Neural progenitor cell (in vitro differentiated cells): ENCODE data around the gene C1orf50. TPM values are rescaled to one million over a fixed set of nuclear protein-coding genes. Genes with fewer than 3 reads are reported as not detected.

Experiments
- DNase-seq: peaks from one replicate; pipeline ENCODE4 v3.0.0-alpha.2; 2016; ENCODE audit warnings: low spot score
- H2AFZ ChIP-seq: fragments of 200-600 bp; sonication (generic); replicated peaks from 2 replicates; pipeline ENCODE4 v1.6.1; 2016; ENCODE audit warnings: antibody characterized with exemption
- H3F3A ChIP-seq: fragments of 200-600 bp; sonication (generic); 2 replicates; pipeline ENCODE4 v1.6.1; 2016; ENCODE audit warnings: antibody characterized with exemption, low read depth
- H3K27ac ChIP-seq: fragments of 200-600 bp; sonication (generic); 2 replicates; pipeline ENCODE4 v1.5.1; 2016; ENCODE audit warnings: mild to moderate bottlenecking
- H3K27me3 ChIP-seq: fragments of 200-600 bp; sonication (generic); 2 replicates; pipeline ENCODE4 v1.6.1; 2016; ENCODE audit warnings: mild to moderate bottlenecking, moderate library complexity
- H3K36me3 ChIP-seq: fragments of 200-600 bp; sonication (generic); 2 replicates; pipeline ENCODE4 v1.5.1; 2016
- H3K4me1 ChIP-seq: fragments of 200-600 bp; sonication (generic); 2 replicates; pipeline ENCODE4 v1.6.1; 2016; ENCODE audit warnings: mixed run types
- H3K4me2 ChIP-seq: fragments of 200-600 bp; sonication (generic); 2 replicates; pipeline ENCODE4 v1.6.1; 2016
- H3K4me3 ChIP-seq: fragments of 200-600 bp; sonication (generic); 2 replicates; pipeline ENCODE4 v1.5.1; 2016
- H3K79me2 ChIP-seq: fragments of 200-600 bp; sonication (generic); 2 replicates; pipeline ENCODE4 v1.6.1; 2016; ENCODE audit warnings: low read depth
- H3K9ac ChIP-seq: fragments of 200-600 bp; sonication (generic); 2 replicates; pipeline ENCODE4 v1.6.1; 2016
- H3K9me3 ChIP-seq: fragments of 200-600 bp; sonication (generic); 2 replicates; pipeline ENCODE4 v1.5.1; 2016; ENCODE audit warnings: low read depth
- H4K20me1 ChIP-seq: fragments of 200-600 bp; sonication (generic); 2 replicates; pipeline ENCODE4 v1.6.1; 2016; ENCODE audit warnings: low read depth
- H3K27ac Mint-ChIP-seq: 3 replicates; pipeline ENCODE4 v1.8.0; 2021; ENCODE audit warnings: mixed read lengths
- H3K27me3 Mint-ChIP-seq: 2 replicates; pipeline ENCODE4 v1.8.0; 2022; ENCODE audit warnings: low read depth, mild to moderate bottlenecking, inconsistent platforms, moderate library complexity, mixed read lengths; ENCODE audit not compliant: insufficient read depth
- H3K36me3 Mint-ChIP-seq: 3 replicates; pipeline ENCODE4 v1.8.0; 2021; ENCODE audit warnings: mixed read lengths
- H3K4me1 Mint-ChIP-seq: 3 replicates; pipeline ENCODE4 v1.8.0; 2021; ENCODE audit warnings: mixed read lengths
- H3K4me3 Mint-ChIP-seq: 3 replicates; pipeline ENCODE4 v1.8.0; 2021; ENCODE audit warnings: mild to moderate bottlenecking, moderate library complexity, mixed read lengths
- H3K9me3 Mint-ChIP-seq: 3 replicates; pipeline ENCODE4 v1.8.0; 2020; ENCODE audit warnings: mixed read lengths
- CTCF ChIP-seq: fragments of 200-600 bp; sonication (generic); IDR thresholded peaks from 2 replicates; pipeline ENCODE4 v1.5.1; 2017; ENCODE audit warnings: antibody characterized with exemption, mild to moderate bottlenecking
- EZH2 ChIP-seq: fragments of 200-600 bp; sonication (generic); IDR thresholded peaks from 2 replicates; pipeline ENCODE4 v1.6.1; 2017; ENCODE audit warnings: antibody characterized with exemption, mild to moderate bottlenecking, moderate library complexity
- EZH2phosphoT487 ChIP-seq: fragments of 200-600 bp; sonication (generic); IDR thresholded peaks from 2 replicates; pipeline ENCODE4 v1.6.1; 2017; ENCODE audit warnings: antibody characterized with exemption
- total RNA-seq: library from RNA; depleted of rRNA; stranded (reverse); fragments of >200 nt; gene quantifications from 2 replicates; pipeline ENCODE4 v1.2.3, GENCODE V29; 2015; ENCODE audit warnings: low replicate concordance

Gene C1orf50
- total RNA-seq, 1 donor from 2014 or later, result 19.0 TPM

- no peaks in the 10 kb centered on the region for H3K9me3 ChIP-seq
Observed at GRCh38 chr1:42740851-42741580, 26.0 kb upstream of the C1orf50 start.

DNA sequence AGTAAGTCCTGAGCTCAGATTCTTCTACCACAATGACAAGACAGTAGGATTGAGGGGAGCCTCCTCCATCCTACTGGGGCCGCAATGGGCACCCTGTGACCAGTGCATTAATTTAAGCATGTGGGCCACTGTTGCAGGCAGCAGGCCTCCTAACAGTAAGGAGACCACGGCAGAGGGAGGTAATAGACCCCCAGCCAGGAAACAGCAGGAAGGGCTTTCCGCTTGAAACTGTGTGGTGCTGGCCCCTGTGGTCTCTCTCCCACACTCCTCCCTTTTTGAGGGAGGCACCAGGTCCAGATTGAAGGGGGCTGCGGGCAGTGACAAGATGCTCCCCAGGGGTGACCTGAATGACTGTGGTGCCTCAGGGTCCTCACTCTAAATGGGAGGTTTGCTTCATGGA is 25.3 kb upstream of the C1orf50 start:
- H3F3A ChIP-seq, result peaks cover 23% of the 10 kb centered on the region
- H3K4me1 Mint-ChIP-seq, result peaks cover 38% of the 10 kb centered on the region
- no peak overlapping the region for H3K27ac ChIP-seq
- H3K27me3 ChIP-seq, result no peaks in the 10 kb centered on the region
- H3K36me3 Mint-ChIP-seq, result peaks cover 12% of the 10 kb centered on the region
- H3K9me3 ChIP-seq, result no peaks in the 10 kb centered on the region
- H3K9me3 Mint-ChIP-seq, result peaks cover 3% of the 10 kb centered on the region
- no peak overlapping the region for H3K4me2 ChIP-seq
- H4K20me1 ChIP-seq, result no peaks in the 10 kb centered on the region
- H3K79me2 ChIP-seq, result no peaks in the 10 kb centered on the region
- no peaks in the 10 kb centered on the region for H3K36me3 ChIP-seq
- H3K27me3 Mint-ChIP-seq, result peaks cover 13% of the 10 kb centered on the region
- TF ChIP-seq EZH2phosphoT487 (no peak), EZH2 (no peak), CTCF (no peak)
- peak overlapping the region; percentile 89 for H3K27ac Mint-ChIP-seq
- H3K4me3 Mint-ChIP-seq, result no peak overlapping the region
- H3K4me3 ChIP-seq, result no peak overlapping the region
- H2AFZ ChIP-seq, result no peak overlapping the region
- H3K4me1 ChIP-seq, result peaks cover 21% of the 10 kb centered on the region
- no peak overlapping the region for H3K9ac ChIP-seq
- no peak for DNase-seq

More at GRCh38 chr1:42740851-42741580, 26.0 kb upstream of the C1orf50 start:
- H3K4me3 ChIP-seq, result no peak overlapping the region
- no peak overlapping the region for H3K9ac ChIP-seq
- H3K4me1 ChIP-seq, result peaks cover 21% of the 10 kb centered on the region
- H4K20me1 ChIP-seq, result no peaks in the 10 kb centered on the region
- no peaks in the 10 kb centered on the region for H3K27me3 ChIP-seq
- Mint-ChIP-seq H3K27ac (peak overlapping the region; percentile 67), H3K4me1 (peaks cover 38% of the 10 kb centered on the region), H3K27me3 (peaks cover 14% of the 10 kb centered on the region), H3K9me3 (peaks cover 3% of the 10 kb centered on the region), H3K4me3 (no peak overlapping the region), H3K36me3 (peaks cover 10% of the 10 kb centered on the region)
- H3F3A ChIP-seq, result peaks cover 23% of the 10 kb centered on the region
- peak; percentile 69 for DNase-seq
- H3K27ac ChIP-seq, result no peak overlapping the region
- TF ChIP-seq EZH2phosphoT487 (no peak), EZH2 (no peak), CTCF (no peak)
- peak overlapping the region; percentile 67 for H3K4me2 ChIP-seq
- no peak overlapping the region for H2AFZ ChIP-seq
- no peaks in the 10 kb centered on the region for H3K79me2 ChIP-seq
- no peaks in the 10 kb centered on the region for H3K36me3 ChIP-seq

DNA sequence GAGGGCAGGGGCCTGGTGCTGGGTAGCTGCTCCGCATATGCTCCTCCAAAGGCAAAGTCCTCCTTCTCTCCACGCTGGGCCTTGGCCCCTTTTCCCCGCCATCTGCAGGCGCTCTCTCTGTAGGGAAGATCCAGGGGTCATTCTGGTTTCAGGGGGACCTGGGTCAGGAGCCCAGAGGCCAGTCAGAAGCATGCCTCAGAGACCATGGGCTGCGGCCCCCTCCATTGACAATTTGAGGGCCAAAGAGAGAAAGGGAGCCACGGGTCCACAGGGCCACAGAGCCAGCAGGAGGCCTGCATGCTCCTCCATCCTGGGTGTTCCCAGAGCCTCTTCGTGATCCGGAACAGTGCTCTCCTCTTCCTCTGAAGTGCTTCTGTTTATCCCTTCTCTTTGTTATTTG is 24.9 kb upstream of the C1orf50 start:
- Histone ChIP-seq H3K36me3 (no peaks in the 10 kb centered on the region), H3K9ac (no peak overlapping the region), H3K4me3 (no peak overlapping the region), H3K79me2 (no peaks in the 10 kb centered on the region), H3K9me3 (no peaks in the 10 kb centered on the region), H3K27ac (no peak overlapping the region), H3K27me3 (no peaks in the 10 kb centered on the region), H4K20me1 (no peaks in the 10 kb centered on the region), H3K4me1 (peaks cover 21% of the 10 kb centered on the region), H3K4me2 (no peak overlapping the region), H3F3A (peaks cover 23% of the 10 kb centered on the region), H2AFZ (no peak overlapping the region)
- H3K27ac Mint-ChIP-seq, result peak overlapping the region; percentile 89
- no peak for TF ChIP-seq CTCF
- no peak for DNase-seq
- no peak overlapping the region for H3K4me3 Mint-ChIP-seq
- peaks cover 12% of the 10 kb centered on the region for H3K36me3 Mint-ChIP-seq
- H3K9me3 Mint-ChIP-seq, result peaks cover 2% of the 10 kb centered on the region
- peaks cover 38% of the 10 kb centered on the region for H3K4me1 Mint-ChIP-seq
- peaks cover 13% of the 10 kb centered on the region for H3K27me3 Mint-ChIP-seq
